DMS153 (cell line): Measurements from ENCODE around the gene TSPEAR.
"Not testable (repeated sequence)": the region's sequence is repeated elsewhere in the genome, so short reads cannot be mapped to it uniquely, and the experiment has no call there.

ENCODE experiments used
- DNase-seq: peaks from one replicate; lab custom pipeline; 2025; lab: John Stamatoyannopoulos, UW

Gene TSPEAR

GRCh38 chr21:44627181-44627822, 84.1 kb downstream of the TSPEAR start:
- not testable (repeated sequence) for DNase-seq

GRCh38 chr21:44626673-44627143, 84.7 kb downstream of the TSPEAR start, which contains the start of gene KRTAP10-9:
Gene KRTAP10-9, plus strand, starts transcription at chr21:44627093. Its CDS starts 79 bp downstream, at chr21:44627172.
- no peak for DNase-seq

DNA sequence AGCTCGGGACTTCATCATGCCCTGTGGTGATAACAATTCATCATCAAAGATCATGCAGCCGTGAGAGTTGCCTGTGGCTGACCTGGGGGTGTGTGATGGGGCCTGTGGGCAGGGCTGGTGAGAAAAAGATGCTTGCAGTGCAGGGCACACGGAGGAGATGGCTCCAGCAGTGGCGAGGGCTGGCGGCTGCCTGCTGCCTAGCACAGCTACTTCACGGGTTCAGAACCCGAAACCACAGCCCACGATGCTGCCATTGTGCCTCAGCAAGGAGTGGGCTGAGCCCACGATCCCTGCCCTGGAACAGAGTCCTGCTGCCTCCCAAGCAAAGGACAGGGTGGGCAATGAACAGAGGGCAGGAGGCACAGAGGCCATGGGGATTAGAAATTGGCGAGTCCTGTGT, 85.1 kb downstream of the TSPEAR start:
- no peak for DNase-seq

DNA sequence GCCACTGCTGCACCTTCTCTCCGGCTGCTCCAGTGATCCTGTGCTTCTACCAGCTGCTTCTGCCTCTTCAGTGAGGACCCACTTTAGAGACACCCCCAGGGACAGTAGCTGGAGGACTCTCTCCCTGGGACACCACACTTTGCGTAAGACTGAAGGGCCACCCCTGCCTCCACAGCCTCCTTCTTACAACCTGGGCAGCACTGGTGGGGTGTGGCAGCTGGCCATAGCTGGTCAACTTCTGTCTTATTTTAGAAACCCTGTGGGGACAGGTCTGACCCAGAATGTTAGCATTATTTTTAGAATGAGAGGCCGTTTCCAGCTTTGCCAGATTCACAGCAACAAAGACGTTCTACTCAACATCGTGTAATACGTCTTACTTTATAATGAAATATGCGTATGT, 85.6 kb downstream of the TSPEAR start:
- DNase-seq = no peak

DNA sequence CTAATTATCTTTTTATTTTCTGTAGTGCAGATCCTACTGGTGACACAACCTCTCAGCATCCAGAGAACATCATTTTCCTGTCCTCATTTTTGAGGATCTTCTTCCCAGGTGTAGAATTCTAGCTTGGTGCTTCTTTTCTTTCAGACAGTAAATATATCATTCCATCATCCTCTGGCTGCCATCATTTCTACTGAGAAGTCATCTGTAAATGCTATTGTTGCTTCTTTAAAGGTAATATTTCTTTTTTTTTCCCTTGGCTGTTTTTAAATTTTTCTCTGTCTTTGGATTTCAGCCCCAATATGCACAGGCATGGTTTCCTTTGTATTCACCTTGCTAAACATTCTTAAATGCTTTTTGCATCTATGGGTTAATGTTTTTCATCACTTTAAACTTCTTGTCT, 87.8 kb downstream of the TSPEAR start:
- no peak for DNase-seq

DNA sequence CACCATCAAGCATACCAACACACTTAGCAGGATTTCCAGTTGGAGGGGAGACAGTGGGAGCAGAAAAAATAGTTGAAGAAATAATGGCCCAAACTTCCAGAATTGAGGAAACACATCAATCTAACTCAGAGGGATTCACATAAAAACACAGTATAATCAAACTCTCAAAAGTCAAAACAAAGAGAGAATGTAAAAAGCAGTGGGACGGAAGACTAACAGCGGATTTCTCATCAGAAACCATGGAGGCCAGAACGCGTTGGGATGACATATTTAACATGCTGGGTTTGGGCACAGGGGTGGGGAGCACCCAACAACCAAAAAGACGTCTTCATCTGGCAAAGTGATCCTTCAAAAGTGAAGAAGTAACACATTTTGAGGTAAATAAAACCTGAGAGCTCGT, 91.5 kb downstream of the TSPEAR start:
- DNase-seq = no peak

- no peak for DNase-seq
Observed at GRCh38 chr21:44618909-44619308, 92.5 kb downstream of the TSPEAR start.

DNA sequence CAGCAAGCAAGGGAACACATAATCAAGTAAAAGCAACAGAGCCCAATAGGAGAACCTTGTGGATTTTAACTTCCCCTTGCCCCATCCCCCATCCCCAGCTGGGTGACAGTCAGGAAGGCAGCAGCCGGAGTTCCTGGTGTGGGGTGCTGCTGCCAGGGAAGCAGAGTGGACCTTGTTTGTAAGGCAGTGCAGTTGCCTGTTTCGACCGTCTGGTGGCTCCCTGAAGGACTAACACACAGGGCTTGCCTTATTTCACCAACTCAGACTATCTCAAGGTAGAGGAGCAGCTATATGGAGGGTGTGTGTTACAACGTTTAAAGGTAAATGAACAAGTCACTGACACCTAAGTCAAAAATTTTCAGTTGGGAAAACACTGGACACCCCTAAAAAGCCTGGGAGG, 92.9 kb downstream of the TSPEAR start:
- no peak for DNase-seq

- no peak for DNase-seq
Observed at GRCh38 chr21:44617071-44617501, 94.3 kb downstream of the TSPEAR start.

GRCh38 chr21:44616591-44616926, 94.8 kb downstream of the TSPEAR start:
- DNase-seq = no peak

DNA sequence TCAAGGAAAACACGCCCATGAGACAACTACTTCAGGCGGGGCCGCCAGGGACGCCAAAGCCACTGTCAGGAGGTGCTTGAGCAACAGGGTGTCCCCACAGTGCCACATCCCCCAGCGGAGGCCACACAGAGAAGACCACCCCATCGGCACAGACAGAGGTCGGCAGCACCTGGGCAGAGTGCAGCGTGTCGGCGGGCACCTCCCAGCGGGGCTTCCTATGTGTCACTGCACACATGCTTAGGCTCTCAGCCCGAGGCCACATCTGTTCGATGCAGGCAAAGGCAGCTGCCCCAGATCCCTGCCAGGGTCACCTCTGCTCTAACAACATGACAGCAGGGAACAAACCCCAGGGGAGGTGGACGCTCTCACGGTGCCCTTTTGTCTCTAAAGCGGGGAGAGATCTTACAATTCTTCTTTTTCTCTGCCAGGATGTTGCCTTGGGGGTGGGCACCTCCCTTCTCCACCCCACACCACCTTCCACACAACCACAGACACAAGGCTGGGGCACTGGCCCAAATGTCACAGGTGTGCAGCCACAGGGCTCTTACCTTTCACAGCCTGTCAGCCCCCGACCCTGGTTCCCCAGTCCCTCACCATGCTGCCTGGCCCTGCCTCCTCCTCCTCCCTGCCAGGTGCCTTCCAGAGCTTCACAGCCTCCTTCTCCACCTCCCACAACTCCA, 95.3 kb downstream of the TSPEAR start:
- no peak for DNase-seq

DNA sequence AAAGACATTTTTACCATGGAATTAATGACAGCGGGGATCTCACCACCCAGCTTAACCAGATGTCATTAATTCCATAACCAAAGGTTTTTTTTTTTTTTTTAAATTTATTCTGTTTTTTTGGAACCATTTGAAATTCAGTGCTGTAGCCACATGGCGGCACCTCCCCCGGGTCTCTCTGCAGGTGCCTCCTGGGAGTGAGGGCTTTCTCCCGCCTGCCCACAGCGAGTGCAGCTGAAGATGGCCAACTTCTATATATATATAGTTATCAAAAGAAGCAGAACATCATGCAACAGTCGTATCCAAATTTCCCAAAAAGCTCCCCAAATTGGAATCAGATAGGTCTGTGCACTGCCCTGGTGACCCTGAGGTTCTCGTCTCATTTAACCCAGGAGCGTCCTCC, 95.9 kb downstream of the TSPEAR start:
- DNase-seq = no peak

DNA sequence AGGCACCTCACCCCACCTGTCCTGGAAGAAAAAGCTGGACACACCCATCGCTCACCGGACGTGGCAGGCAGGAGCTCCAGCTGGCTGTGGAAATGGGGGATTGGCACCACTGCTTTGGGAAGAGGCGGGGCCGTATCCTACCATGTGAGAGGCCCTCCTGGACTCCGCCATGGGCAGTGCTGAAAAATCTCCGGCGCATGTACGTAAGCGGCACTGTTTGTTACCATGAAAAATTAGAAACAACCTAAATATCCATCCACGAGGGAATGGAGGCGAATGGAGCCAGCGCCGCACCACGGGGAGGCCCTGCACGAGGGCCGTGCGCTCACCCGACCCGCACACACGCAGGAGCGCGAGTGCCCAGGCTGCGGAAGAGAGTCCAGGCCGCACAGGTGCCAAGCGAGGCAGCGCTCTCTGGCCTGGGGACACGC, 96.4 kb downstream of the TSPEAR start:
- DNase-seq = no peak

DNA sequence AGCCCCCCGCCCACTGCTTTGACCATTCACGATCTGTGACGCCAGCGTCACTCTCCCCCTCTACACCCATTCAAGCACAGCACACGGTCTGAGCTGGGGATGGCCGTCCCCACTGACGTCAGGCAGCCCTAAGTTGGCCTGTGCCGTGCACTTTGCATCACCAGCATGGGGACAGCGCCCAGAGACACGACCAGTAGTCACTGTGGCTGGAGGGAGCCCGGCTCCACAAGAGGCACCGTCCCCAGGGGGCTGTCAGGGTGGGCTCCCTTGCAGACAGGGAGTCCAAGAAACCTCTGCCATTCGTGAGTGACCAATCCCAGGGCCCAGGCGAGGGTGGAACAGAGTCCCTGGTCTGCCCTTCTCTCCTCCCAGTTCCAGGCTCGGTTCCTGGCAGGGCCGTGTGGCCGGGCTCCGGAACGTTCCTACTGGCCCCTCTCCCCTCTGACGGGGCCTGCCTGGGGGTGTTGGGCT, 97.2 kb downstream of the TSPEAR start:
- DNase-seq = no peak

DNA sequence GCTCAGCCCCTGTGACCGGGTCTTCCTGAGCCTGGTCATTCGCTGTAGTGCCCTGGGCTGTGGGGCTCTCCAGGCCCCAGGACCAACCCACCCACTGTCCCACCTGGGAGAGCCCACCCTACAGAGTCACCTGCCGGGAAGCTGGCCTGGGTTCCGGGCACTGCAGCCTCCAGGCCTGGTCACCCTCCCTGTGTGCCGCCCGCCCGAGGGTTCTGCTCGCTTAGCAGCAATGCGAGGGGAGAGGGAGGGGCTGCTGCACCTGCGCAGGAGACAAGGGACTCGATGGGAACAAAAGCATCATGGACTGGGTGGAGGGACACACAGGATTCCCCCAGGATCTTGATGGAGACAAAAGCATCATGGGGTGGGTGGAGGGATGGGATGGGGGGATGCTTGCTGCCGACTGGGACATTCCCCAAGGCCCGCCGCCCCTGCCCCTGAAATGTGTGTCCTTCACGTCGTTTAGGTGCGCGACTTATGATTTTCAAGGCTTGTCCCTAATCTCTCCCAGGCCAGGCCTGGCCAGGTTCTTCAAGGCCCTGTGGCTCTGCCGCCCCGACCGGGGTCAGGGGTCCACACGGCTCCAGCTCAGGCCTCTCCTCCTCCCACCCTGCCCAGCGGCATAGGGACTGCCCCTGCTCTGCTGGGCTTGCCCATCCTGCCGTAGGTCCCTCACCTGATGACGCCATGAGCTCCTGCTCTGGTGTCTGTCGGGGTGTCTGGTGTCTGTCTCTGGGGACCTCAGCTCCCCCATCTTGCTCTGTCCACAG, 97.8 kb downstream of the TSPEAR start:
- DNase-seq = no peak

DNA sequence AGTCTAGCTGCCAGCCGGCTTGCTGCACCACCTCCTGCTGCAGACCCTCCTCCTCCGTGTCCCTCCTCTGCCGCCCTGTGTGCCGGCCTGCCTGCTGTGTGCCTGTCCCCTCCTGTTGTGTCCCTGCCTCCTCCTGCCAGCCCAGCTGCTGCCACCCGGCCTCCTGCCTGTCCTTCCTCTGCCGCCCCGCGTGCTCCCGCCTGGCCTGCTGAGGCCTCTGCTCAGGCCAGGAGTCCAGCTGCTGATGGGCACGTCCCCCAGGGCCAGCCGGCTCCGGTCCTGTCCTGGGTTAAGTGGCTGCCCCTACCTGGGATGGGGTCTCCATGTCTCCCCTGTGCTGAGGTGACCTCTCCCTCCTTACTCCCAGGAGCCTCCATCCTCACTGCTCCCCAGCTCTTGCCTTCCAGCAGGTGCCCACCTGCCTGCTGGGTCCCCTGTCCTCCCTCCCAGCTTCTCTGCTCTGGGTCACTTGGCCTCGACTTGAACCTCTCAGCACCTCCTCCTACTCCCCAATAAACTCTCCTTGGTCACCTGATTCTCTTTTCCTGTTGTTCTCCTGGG, 98.6 kb downstream of the TSPEAR start:
- DNase-seq = no peak

- DNase-seq = no peak
Observed at GRCh38 chr21:44612029-44612486, 99.3 kb downstream of the TSPEAR start, which contains the start of gene KRTAP10-8. Gene KRTAP10-8, plus strand, starts transcription at chr21:44612079. Its CDS starts 22 bp downstream, at chr21:44612101.

- DNase-seq = no peak
Observed at GRCh38 chr21:44611551-44611950, 99.8 kb downstream of the TSPEAR start.

GRCh38 chr21:44610157-44610843, 101.1 kb downstream of the TSPEAR start:
- not testable (repeated sequence) for DNase-seq

- DNase-seq = no peak
Observed at GRCh38 chr21:44609193-44609592, 102.2 kb downstream of the TSPEAR start.

GRCh38 chr21:44606495-44606894, 104.9 kb downstream of the TSPEAR start:
- DNase-seq = no peak

DNA sequence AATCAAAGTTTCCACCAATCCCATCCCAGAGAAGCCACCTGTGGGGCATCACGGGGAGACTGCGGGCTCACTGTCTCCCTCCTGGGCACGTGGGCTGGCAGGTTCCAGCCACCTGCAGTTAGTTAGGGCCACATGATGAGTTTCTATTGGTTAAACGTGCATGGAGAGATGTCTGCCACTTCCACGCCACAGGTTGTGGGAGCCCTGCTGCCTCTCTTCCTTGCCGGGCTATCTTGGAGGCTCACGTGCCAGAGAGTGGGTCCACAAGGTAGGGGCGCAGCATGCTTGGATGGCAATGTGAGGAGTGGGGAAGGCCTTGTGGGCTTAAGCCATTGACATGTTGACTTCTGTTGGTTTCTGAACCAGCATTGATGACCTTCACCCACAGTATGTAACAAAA, 107.5 kb downstream of the TSPEAR start:
- DNase-seq = no peak
